Measurements from ENCODE around the gene DLG4. TPM values are rescaled to one million over a fixed set of nuclear protein-coding genes. Genes with fewer than 3 reads are reported as not detected.

Gene DLG4
- total RNA-seq, 1 experiment from 2014 or later = 38.3 TPM

DNA sequence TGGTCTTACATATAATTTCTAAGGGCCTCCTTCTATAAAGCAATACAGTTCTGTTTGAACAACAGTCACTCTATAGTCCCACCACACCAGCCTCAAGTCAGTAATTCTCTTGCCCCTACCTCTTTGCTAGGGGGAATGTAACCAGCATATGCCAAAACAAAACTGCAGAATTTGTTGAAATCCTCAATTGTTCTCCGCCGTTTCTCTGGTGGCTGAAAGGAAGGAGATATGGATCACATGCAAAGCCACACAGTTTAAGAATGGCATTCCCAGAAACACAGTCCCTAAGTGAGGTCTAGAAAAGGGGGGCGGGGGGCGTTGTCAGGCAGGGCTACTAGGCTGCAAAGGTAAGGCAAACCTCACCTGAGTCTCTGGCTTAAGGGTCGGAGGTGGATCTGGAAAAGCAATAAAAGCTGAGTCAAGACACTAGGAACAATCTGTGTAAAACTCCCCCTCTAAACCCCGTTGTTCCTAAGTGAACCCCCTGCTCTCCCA is 17.7 kb upstream of the DLG4 start:
- Histone ChIP-seq H2BK5ac (ENCODE audit: insufficient read length, low read length) (no peak overlapping the region), H3K27me3 (ENCODE audit: insufficient read depth, low read length) (no peaks in the 10 kb centered on the region), H4K5ac (ENCODE audit: insufficient read length, low read depth, low read length) (no peak overlapping the region), H3K4ac (ENCODE audit: low read depth, low read length) (no peak overlapping the region), H2BK120ac (ENCODE audit: low read depth, low read length, poor library complexity, severe bottlenecking) (no peak overlapping the region), H2BK20ac (ENCODE audit: low read depth, low read length, poor library complexity, severe bottlenecking) (no peak overlapping the region), H3K4me1 (ENCODE audit: insufficient read depth, low read length) (no peaks in the 10 kb centered on the region), H3K79me2 (ENCODE audit: insufficient read depth, low read length) (peaks cover 17% of the 10 kb centered on the region; the same call in 1 of the 2 replicates), H3K14ac (ENCODE audit: insufficient read depth, low read length) (no peak overlapping the region), H3K9ac (ENCODE audit: extremely low read depth, insufficient read length, low read length) (peak overlapping the region; percentile 28), H3K9me3 (ENCODE audit: control insufficient read depth, low read depth, low read length) (no peaks in the 10 kb centered on the region), H3K23me2 (ENCODE audit: insufficient read length, low read depth, low read length, poor library complexity, severe bottlenecking) (peaks cover 11% of the 10 kb centered on the region), H4K20me1 (ENCODE audit: control insufficient read depth, insufficient read depth, insufficient read length) (no peaks in the 10 kb centered on the region), H2BK15ac (ENCODE audit: low read depth, low read length) (no peak overlapping the region), H3K56ac (ENCODE audit: insufficient read length, low read depth, low read length) (no peak overlapping the region), H2AFZ (ENCODE audit: low read length) (no peak overlapping the region), H4K8ac (replicated peaks; ENCODE audit: insufficient read length, low read depth, low read length) (no peak overlapping the region), H3K4me2 (ENCODE audit: insufficient read depth, insufficient read length, low read length) (peak overlapping the region; percentile 82), H3K23ac (ENCODE audit: insufficient read length, low read depth, low read length) (no peak overlapping the region), H3K27ac (ENCODE audit: insufficient read length, low read depth, low read length) (no peak overlapping the region), H4K91ac (ENCODE audit: insufficient read length, low read depth, low read length) (no peak overlapping the region), H3K79me1 (ENCODE audit: insufficient read depth, low read depth, low read length, poor library complexity, severe bottlenecking) (peaks cover 13% of the 10 kb centered on the region), H2AK5ac (ENCODE audit: insufficient read length, low read length) (no peak overlapping the region), H2BK12ac (ENCODE audit: insufficient read length, low read depth, low read length) (no peak overlapping the region), H3K18ac (ENCODE audit: insufficient read length, low read depth, low read length) (no peak overlapping the region), H3T11ph (ENCODE audit: low read length) (no peak overlapping the region)
- Mint-ChIP-seq H3K4me1 (peaks cover 44 to 58% of the 10 kb centered on the region in 2 experiments), H3K9me3 (peaks cover 0 to 2% of the 10 kb centered on the region in 2 experiments; a peak in 1 of 5 replicates), H3K4me3 (peak overlapping the region; percentile 95 to 97), H3K36me3 (ENCODE audit: insufficient read depth in 1 of 3, low read depth in 3 of 3) (peaks cover 35 to 59% (median 46%) of the 10 kb centered on the region in 3 experiments), H3K27ac (peak overlapping the region; percentile 30 to 76 (median 68); a peak in 5 of 7 replicates), H3K27me3 (ENCODE audit: low read depth) (no peaks in the 10 kb centered on the region; the same call in 1 of the 2 replicates)
- TF ChIP-seq, protein P1, sequence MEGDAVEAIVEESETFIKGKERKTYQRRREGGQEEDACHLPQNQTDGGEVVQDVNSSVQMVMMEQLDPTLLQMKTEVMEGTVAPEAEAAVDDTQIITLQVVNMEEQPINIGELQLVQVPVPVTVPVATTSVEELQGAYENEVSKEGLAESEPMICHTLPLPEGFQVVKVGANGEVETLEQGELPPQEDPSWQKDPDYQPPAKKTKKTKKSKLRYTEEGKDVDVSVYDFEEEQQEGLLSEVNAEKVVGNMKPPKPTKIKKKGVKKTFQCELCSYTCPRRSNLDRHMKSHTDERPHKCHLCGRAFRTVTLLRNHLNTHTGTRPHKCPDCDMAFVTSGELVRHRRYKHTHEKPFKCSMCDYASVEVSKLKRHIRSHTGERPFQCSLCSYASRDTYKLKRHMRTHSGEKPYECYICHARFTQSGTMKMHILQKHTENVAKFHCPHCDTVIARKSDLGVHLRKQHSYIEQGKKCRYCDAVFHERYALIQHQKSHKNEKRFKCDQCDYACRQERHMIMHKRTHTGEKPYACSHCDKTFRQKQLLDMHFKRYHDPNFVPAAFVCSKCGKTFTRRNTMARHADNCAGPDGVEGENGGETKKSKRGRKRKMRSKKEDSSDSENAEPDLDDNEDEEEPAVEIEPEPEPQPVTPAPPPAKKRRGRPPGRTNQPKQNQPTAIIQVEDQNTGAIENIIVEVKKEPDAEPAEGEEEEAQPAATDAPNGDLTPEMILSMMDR (conservative IDR thresholded peaks at IDR 0.05) = no peak
- DNase-seq = no peak
- no CpG with 5 or more reads among the region's 6 CpGs for WGBS (ENCODE audit: extremely low coverage, insufficient read length, low lambda C conversion rate)

Data from H9 (cell line).